GM18861 (cell line): ENCODE measurements around the gene LRRC38.

Experiments used
- ATAC-seq: cut with Tn5 transposase; IDR thresholded peaks from one replicate; pipeline ENCODE4 v1.9.1; 2021; ENCODE audit not compliant: unreplicated experiment

Gene LRRC38

DNA sequence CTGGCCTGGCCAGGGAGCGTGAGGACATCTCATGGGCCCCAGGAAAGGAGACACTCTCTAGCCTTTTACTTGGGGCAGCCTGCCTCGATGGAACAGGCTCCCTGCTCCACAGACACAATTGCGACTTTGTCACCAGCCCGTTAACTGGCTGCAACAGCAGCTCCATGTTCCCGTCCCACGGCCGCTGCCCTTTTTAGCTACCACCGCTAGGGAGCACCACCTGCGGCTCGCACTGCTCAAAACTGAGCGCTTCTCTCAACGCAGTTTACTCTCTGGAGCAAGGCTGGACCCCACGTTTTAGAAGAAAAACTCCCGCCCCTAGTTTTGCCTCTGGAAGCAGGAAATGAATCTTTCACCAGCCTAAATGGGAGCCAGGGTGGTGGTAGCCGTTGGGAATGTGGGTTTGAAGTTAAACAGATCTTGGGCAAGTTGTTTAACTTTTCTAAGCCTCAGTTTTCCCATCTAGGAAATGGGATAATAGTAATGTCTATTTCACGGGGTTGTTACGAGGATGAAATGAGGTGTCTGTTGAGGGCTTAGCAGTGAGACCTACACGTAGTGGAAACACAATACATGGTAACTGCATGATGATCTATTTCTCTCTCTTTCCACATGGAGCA is 3.5 kb upstream of the LRRC38 start:
- ATAC-seq, result no peak

DNA sequence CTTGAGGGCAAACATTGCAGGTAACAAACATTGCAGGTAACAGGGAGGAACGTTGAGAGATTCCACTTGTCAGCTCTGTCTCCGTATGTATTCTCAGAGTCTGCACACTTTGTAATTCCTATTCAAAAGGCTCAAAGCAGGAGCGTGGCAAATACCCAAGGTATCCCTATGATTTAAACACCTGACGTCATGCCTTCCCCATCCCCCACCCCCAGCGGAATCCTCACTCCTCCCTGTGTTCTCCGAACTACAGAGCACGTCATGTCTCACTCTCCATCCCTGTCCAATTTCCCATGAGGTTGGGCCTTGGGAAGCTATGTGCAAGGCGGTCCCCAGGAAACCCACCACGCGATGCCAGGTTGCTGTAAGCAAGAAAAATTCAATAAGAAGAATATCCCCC is 2.8 kb upstream of the LRRC38 start:
- no peak for ATAC-seq

DNA sequence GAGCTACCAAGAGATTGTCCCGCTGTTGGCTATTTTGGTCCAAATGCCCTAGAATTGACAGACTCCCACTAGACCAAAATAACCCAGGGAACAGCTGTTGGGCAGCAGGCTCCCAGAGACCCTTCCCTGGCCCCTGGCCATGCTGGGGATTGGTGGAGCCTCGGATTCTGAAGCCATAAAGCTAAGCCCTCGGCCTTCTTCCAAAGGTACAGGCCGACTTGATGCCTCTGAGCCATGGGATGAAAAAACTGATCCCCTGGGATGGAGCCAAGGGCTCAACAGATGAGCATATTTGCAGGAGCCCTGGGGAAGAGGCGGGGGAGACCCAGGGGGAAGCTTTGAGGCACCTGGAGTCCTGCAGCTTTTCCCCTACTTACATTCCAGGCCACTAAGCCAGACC is 1.0 kb upstream of the LRRC38 start:
- no peak for ATAC-seq

DNA sequence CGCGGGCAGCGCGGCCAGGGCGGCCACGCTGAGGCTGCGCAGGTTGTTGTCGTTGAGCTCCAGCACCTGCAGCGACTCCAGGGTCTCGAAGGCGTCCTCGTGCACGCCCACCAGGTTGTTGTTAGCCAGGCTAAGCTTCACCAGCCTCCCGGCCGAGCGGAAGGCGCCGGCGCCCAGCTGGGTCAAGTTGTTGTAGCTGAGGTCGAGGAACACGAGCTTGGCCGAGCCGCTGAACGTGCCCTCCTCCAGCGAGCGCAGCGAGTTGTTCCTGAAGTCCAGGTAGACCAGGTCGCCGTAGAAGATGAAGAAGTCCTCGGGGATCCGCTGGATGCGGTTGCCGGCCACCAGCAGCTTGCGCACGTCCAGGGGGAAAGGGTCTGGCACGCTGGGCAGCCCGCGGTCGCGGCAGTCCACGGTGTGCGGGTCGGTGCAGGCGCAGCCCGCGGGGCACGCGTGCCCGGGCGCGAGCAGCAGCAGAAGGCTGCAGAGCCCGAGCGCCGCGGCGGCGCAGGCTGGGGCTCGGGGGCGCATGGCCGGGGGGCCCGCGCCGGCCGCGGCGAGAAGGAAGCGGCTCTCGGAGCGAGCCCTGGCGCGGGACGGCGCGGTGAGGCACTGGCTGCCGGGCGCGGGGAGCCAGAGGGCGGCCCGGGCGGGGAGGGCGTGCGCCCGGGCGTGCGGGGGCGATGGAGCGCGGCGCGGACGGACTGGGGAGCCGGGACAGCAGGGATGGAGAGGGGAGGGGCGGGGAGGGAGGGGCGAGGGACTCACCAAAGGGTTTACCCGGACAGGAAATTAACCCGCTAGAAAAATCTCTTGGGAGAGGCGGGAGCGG is 524 bp downstream of the LRRC38 start:
- no peak for ATAC-seq

DNA sequence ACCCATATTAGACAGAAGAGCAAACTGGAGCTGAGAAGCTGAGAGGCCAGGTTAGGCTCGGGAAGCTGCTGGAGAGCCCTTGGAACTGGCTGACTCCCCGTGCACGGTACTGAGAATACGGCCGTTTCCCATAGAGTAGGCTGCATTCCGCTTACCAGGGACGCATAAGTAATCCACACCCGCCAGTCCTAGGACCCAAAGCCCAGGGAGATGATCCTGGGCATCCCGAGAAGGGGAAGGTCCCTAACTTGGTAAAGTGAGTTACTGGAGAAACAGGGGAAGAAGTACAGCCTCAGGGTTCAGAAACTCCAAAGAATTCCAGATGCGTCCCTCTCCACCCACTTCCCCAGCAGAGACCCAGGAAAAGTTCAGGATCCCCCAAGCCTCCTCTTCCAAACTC is 1.3 kb downstream of the LRRC38 start:
- ATAC-seq, result no peak

DNA sequence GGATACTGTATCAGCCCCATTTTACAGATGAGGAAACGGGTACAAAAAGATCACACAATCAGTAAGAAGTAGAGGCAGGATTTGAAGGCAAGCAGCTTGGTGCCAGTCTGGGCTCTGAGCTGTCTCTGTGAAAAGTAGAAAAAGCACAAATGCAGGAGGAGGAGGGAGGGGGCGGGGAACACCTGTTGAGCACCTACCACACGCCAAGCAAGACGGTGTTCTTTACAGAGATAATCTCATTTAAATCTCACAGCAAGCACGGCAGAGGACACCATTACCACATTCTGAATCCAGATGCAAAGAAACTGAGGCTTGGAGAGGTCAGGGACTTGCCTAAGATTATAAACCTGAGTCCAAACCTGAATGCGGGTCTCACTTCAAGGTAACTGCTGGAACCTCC is 3.3 kb downstream of the LRRC38 start:
- ATAC-seq, result no peak

DNA sequence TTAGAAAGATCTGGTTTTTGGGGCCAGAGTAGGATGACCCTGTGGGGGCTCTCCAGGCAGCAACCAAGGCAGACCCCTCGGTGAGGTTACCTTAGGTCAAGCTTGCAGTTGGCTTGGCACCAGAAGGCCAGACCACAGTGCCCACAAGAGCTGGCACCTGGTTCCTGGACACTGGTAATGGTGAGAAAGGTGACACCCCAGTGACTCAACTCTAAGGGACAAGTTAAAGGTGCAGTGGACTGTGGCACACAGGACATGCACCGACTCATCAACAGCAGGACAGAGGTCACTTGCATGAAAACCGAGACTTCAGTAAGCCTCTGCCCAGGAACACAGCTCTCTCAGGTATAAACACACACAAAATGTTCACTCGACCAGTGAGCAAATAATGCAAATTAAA is 6.7 kb downstream of the LRRC38 start:
- no peak for ATAC-seq

DNA sequence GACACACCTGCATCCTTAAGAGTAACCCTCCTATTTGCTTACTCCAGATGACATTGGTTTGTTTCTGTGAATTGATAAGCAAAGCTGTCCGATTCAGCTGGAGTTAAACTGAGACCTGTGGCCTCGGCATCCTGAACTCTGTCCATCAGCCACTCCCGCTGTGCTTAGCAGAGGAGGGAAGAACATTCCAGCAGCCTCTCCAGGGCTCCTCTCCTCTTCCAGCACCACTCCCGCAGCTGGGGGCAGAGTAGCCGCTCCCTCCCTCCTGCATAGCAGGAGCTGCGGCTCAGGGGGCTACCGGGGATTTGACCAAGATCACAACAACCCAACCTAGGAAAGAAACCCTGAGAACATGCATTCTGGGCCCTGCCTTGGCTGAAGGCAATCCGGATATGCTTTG is 8.8 kb downstream of the LRRC38 start:
- ATAC-seq, result no peak

DNA sequence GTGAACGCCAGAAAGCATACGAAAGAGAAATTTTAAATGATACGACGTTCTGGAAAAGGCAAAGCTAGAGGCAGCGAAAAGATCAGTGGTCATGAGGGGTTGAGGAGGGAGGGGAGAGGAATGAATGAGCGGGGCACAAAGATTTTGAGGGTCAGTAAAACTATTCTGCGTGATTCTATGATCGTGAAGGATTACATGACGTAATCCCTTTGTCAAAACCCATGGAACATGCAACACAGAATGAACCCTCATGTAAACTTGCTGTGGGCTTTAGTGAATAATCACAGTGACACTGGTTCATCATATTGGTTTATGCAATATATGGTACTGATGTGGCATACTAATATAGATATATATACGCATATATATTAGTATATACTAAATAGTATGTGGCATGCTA is 13.0 kb downstream of the LRRC38 start:
- ATAC-seq, result no peak

DNA sequence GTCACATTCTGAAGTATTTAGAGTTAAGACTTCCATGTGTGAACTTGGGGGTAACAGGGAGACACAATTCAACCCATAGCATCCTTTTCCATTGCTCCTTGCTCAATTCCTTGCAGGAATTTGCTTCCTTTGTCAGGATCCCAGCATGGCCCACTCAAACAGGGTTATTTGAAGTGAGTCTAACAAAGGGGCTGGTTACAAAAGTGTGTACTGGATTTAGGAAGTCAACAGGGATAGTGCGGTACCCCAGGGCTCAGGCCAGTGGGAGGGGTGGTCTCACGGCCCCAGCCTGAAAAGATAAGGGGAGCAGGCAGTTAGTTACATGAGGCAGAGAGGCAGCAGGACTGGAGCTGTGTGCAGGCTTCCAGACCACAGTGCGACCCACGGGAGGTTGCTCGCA is 14.4 kb downstream of the LRRC38 start:
- ATAC-seq, result no peak

DNA sequence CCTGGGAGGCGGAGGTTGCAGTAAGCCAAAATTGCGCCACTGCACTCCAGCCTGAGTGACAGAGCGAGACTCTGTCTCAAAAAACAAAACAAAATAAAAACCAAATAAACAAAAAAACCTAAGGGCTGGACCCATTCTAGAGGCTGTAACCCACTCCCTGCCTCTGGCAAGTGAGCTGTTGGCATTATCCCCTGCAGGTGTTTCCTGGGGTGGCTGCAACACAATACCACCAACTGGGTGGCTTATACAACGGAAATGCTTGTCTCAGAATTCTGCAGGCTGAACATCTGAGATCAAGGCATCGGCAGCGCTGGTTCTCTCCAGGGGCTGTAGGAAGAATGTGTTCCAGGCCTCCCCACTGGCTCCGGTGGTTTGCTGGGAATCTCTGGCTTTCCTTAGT is 15.2 kb downstream of the LRRC38 start:
- ATAC-seq, result no peak

DNA sequence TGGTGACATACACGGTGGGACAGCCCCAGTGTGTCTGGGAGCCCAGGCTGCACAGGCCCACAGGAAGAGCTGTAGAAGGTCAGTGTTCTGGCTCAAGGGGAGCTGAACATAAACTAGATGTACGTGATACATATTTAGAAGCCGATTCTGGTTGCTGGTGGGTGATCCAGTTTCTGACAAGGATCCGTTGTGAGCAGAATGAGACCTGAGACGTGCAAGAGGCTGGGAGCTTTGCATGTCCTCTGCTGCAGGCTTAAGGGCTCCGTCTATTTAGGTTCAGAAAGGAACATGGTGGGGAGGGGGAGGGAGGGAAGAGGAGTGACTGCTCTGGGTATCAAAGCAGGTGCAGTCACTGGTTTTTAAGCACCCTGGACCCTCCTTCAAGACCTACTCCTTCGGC is 18.6 kb downstream of the LRRC38 start:
- no peak for ATAC-seq

DNA sequence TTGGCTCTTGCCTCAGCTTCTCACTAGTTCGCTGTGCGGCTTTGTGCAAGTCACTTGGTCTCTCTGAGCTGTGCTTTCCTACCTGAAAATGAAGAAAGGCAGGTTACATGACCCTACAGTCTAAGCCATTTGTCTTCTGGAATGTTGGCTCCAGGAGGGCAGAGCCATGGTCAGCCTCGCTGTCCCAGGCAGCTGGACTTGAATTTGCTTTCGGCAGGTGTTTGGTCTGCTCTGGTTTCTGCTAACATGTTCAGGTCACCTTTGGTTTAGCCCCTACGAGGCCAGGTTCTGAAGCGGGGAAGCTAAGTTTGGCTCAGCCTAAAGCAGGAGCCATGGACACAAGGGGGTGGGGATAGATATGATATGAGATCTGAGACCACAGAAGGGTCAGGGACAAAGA is 19.1 kb downstream of the LRRC38 start:
- no peak for ATAC-seq

DNA sequence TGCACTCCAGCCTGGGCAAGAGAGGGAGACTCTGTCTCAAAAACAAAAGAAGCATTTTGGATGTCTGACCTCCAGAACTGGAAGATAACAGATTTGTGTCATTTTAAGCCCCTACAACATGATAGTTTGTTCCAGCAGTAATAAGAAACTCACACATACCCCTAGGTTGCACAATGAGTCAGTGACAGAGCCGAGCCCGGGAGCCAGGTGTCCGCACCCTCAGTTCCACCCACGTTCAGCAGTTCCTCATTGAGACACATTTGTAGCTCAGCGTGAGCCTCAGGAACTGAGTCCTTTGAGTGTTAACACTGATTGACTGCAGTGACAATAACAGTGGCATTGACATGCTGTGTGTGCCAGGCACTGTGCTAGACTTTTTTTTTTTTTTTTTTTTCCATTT is 19.8 kb downstream of the LRRC38 start:
- no peak for ATAC-seq

DNA sequence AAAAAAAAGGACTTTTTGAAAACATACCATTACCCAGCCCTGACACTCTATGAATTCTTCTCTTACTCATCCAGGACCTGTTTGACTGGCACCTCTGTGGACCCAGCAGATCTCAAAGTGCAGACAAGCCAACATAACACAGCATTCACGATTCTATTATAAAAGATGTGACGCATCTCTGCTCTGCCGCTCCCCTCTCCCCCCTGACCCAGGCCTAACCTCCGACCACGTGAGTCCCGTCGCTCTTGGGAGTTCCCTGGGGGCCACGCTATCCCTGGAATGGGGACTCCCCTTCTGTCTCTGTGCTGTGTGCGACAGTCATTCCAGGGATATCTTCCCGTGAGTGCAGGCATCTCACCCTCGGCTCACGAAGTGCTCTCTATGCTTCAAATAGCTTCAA is 21.1 kb downstream of the LRRC38 start:
- no peak for ATAC-seq

DNA sequence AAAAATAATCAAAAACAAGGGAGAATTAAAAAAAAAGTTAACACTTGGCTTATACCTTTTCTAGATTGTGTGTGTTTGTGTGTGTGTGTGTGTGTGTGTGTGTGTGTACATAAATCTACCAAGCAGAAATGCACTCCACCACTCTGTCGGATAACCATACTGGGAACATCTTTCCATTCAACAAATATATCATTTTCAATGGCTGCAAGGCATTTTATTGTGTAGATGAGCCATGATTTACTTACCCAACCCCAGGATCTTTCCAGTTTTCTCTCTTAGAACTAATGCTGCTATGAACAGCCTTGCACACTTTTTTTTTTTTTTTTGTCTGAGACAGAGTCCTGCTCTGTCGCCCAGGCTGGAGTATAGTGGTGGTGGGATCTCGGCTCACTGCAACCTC is 25.8 kb downstream of the LRRC38 start:
- ATAC-seq, result no peak

DNA sequence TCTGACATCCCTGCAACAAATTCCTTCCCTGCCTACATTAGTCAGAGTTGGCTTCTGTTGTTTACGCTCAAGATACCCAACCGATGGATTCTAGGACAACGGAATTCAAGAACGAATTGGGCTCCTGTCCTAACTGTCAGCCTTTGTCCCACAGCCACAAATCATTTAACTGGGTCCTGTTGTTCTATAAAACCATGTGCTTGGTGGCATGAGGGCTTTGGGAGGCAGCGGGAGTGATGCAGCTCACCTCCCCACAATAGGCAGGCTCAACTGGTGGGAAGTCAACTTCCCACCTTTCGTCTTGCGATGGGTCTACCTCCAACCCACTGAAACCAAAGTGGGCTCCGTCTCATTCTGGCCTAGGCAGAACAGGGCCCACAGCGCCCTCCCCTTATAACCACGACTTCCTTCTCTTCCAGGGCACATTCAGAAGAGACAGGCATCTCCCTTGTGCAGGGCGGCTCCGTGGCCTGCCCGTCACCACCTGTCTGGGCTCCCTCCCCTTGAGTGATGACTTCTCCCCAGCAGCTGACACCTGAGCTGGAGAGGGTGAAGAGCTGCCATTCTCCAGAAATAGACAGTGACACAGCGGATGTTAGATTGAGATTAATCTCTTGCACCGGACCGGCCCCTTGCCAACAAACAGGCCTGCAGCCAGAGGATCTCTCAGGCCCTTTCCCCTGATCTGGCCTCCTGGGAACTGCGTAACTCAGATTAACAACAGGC is 26.5 kb downstream of the LRRC38 start:
- no peak for ATAC-seq

DNA sequence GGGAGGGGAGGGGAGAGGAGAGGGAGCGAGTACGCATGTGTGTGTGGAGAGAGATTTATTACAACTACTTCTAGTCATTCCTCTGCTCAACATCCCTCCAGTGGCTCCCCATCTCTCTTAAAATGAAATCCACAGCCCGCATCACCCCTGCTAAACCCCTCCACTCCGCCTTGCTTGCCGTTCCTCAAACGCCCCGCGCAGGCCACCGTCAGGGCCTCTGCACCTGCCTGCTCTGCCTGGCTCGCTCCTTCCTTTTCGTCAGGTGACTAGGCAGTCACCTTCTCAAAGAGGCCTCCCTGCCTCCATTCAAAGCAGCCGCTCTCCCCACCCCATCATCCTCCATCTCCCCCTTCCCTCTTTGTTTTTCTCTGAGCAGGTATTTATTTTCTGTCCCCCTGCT is 29.9 kb downstream of the LRRC38 start:
- ATAC-seq, result no peak

DNA sequence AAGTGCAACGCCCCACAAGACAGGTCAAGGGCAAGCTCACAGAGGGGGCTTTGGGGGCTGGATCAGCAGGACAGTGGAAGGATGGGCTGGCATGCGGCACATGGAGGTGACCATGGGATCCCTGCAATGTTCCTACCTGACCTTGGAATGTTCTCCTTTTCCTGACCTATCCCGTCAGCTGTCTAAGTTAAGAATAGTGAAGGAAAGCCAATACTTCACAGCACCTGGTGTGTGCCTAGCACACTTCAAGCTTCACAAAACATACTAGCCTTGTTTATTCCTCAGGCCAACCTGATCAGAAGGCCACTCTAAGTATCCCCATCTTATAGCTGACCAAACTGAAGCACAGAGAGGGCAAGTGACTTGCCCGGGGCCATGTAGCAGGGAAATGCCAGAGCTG is 31.2 kb downstream of the LRRC38 start:
- ATAC-seq, result no peak

DNA sequence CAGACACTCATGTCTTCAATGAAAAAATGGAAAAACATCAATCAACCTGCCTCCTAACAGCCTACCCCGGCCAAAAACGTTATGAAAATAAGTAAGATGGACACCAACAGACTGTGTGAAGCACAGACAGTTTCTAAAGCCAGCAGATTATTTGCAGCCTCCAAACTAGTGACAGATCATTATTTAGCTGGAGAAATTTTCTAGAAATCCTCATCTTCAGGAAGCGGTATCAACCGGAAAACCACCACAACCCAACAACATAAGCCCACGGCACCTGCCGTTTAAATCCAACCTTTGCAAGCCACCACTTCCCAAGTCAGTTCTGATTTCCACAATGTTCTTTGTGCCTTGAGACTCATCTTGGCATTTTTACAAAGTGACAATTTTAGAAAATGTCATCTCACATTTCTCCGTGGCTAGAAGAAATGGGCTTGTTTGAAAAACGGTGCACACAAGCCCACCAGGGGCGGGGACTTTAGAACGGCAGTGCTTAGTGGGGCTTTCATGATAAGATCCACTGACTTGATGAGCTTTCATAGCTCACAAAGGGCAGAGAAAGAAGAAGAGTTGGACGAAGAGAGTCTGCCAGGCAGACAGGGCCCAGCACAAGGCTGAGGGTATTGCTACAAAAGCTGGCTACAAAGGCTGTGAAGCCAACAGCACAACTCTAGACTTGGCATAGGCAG is 34.5 kb downstream of the LRRC38 start:
- ATAC-seq, result no peak

DNA sequence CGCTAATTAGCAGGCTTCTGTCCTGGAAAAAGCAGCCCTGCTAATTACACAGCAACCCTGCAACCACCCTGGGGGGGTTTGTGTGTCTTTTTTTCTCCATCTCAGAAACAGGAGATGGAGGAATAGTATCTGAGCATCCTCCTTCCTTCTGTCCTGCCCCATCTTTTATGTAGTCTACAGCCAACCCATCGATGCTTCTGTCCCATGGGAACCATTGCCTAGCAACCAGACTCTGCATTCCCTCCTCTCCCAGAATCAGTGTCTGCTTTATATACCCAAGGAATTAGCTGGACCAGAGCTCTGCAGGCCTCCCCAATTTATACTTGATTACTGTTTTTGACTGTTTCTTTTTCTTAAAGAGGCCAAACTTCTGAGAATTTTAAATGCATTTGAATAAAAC is 35.1 kb downstream of the LRRC38 start:
- no peak for ATAC-seq

DNA sequence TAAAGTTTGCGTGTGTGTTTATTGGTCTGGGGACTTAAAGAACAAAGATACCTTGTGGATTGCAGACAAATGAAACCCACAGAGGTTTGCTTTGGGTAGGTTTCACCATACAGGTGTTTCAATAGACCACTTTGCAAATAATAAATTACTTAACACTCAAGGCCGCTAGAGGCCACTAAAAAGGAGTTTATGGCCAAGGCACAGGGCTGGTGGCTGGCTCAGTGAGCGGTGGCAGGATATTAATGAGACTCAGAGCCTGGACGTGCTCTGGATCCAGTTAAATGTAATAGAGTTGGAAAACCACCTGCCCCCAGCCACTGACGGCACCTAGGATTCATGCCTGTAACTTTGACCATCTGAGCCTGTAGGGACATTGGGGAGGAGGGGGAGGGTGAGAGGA is 44.5 kb downstream of the LRRC38 start:
- no peak for ATAC-seq
